Renal cortex interstitium (tissue), 11 donors: ENCODE results near the gene ZNF439. TPM values are rescaled to one million over a fixed set of nuclear protein-coding genes. Genes with fewer than 3 reads are reported as not detected.
"Not testable (repeated sequence)": the region's sequence is repeated elsewhere in the genome, so short reads cannot be mapped to it uniquely, and the experiment has no call there.

Experiments
- DNase-seq, 11 donors: peaks; one replicate each; pipeline ENCODE4 v3.0.0-alpha.2; 2013; ENCODE audit warnings: low read depth in 9 of 11, low spot score in 4 of 11; ENCODE audit errors: extremely low read depth in 1 of 11
- polyA plus RNA-seq, 3 donors: library from polyadenylated mRNA; unstranded; fragments of 120-200 nt; gene quantifications; one replicate each; pipeline ENCODE4 v1.2.1, GENCODE V29; 2013; ENCODE audit not compliant: insufficient read length in 3 of 3

The ZNF439 gene
- polyA plus RNA-seq, 3 donors = 17.5 to 27.4 (median 24.0) TPM

DNA sequence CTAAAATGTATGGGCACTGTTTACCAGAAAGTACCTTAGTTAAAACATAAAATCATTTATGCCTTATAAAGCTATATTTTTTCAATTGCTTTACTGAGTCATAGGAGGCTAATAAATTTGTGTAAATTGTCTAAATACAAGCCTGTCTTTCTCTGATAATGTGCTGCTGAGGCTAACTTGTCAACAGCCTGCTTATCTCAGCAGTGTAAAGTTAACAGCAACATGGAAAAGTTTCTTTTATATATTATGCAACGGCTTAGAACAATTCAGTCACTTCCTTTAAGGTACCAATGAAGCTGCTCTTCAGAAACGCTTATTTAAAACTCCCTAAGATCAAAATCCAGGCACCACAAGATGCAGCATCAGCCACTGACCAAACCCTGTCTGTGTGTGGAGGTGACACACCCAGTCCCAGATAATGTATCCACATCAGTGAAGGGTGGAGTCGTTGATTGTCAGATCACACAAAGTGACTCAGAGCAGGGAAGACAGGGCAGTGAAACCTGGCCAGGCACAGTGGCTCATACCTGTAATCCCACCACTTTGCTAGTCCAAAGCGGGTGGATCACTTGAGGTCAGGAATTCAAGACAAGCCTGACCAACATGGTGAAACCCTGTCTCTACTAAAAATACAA is 66.0 kb downstream of the ZNF439 start:
- not testable (repeated sequence) for DNase-seq

Other genes with a start within 250 kb of the ZNF439 start
- gene ZNF823, start 109.8 kb upstream of the ZNF439 start, polyA plus RNA-seq = 10 to 100 TPM in 2 of 3 donors, 1 to 10 TPM in 1; 9.9 to 11.2 (median 10.7) TPM
- gene ZNF441, start 81.7 kb upstream of the ZNF439 start, polyA plus RNA-seq = 10 to 100 TPM; 13.5 to 18.4 (median 15.6) TPM
- 1 to 10 TPM; 3.8 to 4.8 (median 4.0) TPM for gene ZNF491, start 50.2 kb upstream of the ZNF439 start, polyA plus RNA-seq
- 10 to 100 TPM; 12.7 to 21.5 (median 15.6) TPM for gene ZNF440, start 34.5 kb upstream of the ZNF439 start, polyA plus RNA-seq
- gene ZNF69, start 39.1 kb downstream of the ZNF439 start, polyA plus RNA-seq = 10 to 100 TPM; 17.4 to 27.5 (median 19.1) TPM
- gene ZNF700, start 76.4 kb downstream of the ZNF439 start, polyA plus RNA-seq = 10 to 100 TPM; 13.1 to 25.3 (median 18.3) TPM
- 10 to 100 TPM in 1 of 3 donors, 1 to 10 TPM in 2; 6.6 to 11.7 (median 9.1) TPM for gene ZNF763, start 116.3 kb downstream of the ZNF439 start, polyA plus RNA-seq
- 10 to 100 TPM; 14.3 to 21.8 (median 17.9) TPM for gene ZNF433, start 187.0 kb downstream of the ZNF439 start, polyA plus RNA-seq
- gene ZNF878, start 204.2 kb downstream of the ZNF439 start, polyA plus RNA-seq = 1 to 10 TPM; 1.1 to 2.0 (median 1.9) TPM
- 10 to 100 TPM; 27.1 to 30.2 (median 29.8) TPM for gene ZNF844, start 216.0 kb downstream of the ZNF439 start, polyA plus RNA-seq